ENCODE measurements around the gene MCM8.
"Not testable (repeated sequence)": the region's sequence is repeated elsewhere in the genome, so short reads cannot be mapped to it uniquely, and the experiment has no call there.

MCM8 gene

GRCh38 chr20:6007094-6007528, 56.7 kb downstream of the MCM8 start:
- no peak for DNase-seq (ENCODE audit: low spot score)

GRCh38 chr20:6007529-6008103, 57.2 kb downstream of the MCM8 start:
- DNase-seq (ENCODE audit: low spot score), result no peak

DNA sequence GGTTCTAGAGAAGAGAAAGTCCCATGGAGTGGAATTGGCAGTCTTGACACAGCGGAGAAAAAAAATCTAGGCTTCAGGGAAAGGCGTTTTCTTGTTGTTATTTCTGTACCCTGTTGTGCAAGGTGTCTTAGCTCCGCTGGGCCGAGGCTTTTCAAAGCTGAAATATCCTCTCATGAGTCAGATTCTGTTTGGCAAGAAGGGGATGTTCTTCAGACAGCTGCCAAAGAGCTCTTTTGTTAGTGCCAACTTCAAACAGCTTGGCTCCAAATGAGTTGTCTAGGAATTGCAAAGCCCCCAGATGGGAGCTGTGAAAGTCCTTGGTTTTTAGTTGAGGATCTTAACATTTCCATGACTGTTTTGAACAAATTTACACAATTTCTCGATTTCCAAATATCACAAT, 57.8 kb downstream of the MCM8 start:
- no peak for DNase-seq (ENCODE audit: low spot score)

GRCh38 chr20:6012179-6012578, 61.7 kb downstream of the MCM8 start:
- DNase-seq (ENCODE audit: low spot score), result no peak

DNA sequence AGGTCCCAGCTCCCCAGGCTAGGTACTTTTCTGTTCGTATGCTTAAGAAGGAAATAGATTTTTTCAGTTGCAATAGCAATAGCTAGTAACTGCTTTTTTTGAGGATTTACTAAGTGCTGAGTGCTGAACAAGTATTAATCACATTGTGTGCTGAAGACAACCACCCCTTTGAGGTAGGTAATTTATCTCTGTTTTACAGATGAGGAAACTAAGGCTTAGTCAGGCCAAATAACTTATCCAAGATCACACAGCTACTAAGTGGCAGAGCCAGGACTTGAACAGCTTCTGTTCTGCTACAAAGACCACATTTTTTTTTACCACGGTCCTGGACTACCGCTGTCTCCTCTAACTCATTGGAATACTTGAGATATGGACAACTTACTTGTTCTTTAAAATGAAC, 63.6 kb downstream of the MCM8 start:
- no peak for DNase-seq (ENCODE audit: low spot score)

DNA sequence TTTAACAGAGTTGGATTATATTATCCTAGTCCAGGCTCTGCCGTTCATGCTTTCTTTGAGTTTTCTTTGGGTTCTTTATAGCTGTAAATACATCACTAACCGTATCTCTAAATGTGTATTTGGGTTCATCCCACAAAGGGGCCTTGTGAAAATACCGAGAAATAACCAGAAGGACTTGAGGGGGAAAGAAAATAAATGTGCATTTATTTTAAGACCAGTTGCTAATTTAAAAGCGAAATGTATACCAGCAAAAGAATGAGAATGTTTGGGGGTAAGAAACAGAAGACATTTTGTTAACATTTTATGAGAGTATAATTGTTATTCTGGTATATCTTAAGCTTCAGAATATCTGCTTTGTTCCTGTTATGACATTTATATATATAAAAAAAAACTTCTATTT, 64.5 kb downstream of the MCM8 start:
- DNase-seq (ENCODE audit: low spot score), result no peak

DNA sequence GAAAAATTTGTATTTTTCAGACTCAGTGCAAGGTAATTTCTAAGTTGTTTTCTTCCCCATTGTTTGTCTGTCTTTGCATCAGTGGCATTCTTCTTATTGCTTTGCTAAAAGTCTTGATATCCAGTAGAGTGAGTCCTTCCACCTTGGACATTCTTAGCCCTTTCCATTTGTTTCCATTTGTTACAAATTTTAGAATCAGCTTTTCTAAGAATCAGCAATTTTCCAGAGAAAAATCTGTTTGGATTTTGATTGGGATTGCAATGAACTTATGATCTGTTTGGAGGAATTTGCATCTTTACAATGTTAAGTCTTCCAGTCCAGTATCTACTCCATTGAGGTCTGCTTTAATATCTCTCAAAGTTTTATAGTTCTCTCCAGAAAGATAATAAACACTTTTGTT, 67.0 kb downstream of the MCM8 start:
- DNase-seq (ENCODE audit: low spot score), result no peak

DNA sequence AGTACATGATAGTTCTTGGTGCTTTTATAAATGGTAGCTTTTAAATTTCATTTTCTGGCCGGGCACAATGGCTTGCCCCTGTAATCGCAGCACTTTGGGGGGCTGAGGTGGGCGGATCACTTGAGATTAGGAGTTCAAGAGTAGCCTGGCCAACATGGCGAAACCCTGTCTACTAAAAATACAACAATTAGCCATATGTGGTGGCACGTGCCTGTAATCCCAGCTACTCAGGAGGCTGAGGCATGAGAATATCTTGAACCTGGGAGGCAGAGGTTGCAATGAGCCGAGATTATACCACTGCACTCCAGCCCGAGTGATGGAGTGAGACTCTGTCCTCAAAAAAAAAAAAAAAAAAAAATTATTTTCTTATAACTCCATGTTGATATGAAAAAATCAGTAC, 67.4 kb downstream of the MCM8 start:
- no peak for DNase-seq (ENCODE audit: low spot score)

DNA sequence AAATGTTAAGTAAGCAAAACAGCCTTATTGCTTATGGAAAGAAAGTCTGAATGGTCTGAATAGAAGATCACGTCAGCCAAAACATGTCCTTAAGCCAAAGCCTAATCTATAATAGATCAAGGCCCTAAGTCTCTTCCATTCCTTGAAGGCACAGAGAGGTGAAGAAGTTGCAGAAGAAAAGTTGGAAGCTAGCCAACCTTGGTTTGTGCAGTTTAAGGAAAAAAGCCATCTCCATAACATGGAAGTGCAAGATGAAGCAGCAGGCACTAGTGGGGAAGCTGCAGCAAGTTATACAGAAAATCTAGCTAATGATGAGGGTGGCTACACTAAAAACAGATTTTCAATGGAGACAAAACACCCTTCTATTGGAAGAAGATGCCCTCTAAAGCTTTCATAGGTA, 74.3 kb downstream of the MCM8 start:
- DNase-seq (ENCODE audit: low spot score), result no peak

- DNase-seq (ENCODE audit: low spot score), result peak; percentile 9
These were observed 75.6 kb downstream of the MCM8 start for GRCh38 chr20:6026051-6026450.

GRCh38 chr20:6028818-6029217, 78.4 kb downstream of the MCM8 start:
- DNase-seq (ENCODE audit: low spot score), result no peak

GRCh38 chr20:6029538-6029937, 79.1 kb downstream of the MCM8 start:
- DNase-seq (ENCODE audit: low spot score), result no peak

GRCh38 chr20:6030453-6031080, 80.1 kb downstream of the MCM8 start:
- no peak for DNase-seq (ENCODE audit: low spot score)

DNA sequence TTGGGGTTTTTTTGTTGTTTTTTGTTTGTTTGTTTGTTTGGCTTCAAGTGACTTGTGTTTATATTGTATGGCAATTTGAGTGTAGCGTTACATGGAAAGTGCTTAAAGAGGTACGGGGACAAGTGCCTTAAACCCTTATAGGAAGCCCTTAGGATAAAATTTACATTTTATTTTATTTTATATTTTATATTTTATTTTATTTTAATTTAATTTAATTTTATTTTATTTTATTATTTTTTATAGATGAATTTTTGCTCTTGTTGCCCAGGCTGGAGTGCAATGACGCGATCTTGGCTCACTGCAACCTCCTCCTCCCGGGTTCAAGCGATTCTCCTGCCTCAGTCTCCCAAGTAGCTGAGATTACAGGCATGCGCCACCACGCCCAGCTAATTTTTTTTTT, 82.5 kb downstream of the MCM8 start:
- not testable (repeated sequence) for DNase-seq (ENCODE audit: low spot score)

DNA sequence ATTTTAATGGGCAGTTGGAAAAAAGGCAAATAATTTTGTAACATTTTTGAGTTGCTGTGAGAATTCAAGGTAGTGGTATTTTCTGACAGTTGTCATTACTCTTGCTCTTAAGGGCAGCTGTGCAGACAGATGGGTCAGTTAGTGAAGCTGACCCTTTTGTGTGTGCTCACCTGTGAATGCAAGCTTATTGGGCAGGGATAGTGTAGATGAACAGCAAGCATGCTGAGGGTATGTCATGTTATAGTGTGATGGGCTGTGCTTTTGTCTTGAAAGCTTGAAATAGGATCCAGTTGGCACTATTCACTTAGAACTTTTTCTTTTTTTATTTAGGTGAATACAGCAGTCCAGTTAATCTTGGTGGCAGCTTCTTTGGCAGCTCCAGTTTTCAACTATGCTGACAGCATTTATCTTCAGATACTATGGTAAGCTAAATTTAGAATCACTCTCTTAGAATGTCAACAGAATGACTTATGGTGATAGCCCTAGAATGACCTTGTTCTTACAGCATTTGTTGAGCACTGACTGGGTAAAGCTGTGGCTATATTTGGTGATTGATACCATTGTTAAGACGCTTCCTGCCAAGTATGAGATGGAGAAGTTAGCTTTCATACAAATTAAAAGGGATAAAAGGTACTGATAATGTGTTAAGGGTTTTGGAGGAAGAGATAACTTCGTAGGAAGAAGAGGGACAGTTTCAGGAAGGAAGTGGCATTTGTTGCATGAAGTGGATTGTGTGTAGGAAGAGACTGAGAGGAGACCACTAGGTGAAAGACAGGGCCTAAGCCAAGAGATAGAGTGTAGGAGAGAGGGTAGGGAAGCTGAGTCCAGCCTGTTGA, 83.9 kb downstream of the MCM8 start:
- no peak for DNase-seq (ENCODE audit: low spot score)

DNA sequence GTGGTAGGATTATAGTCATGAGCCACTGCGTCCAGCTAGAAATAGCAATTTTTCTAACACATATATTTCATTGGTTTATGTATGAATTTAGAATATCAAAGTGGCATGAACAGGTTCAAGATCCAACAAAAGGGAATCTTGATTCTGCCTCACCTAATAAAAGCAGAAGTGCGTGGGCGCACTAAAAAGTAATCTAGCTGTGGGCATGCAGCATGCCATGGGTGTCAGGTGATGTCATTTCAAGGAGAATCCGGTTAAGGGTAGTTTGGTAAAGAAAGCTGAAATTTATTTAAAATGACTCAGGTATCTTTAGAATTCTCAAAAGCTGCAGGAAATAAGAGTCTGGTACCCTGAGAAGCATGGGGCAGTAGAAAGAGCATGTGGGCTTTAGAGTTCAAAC, 85.8 kb downstream of the MCM8 start:
- no peak for DNase-seq (ENCODE audit: low spot score)

- DNase-seq (ENCODE audit: low spot score), result no peak
These were observed 86.6 kb downstream of the MCM8 start for GRCh38 chr20:6037082-6037481.

DNA sequence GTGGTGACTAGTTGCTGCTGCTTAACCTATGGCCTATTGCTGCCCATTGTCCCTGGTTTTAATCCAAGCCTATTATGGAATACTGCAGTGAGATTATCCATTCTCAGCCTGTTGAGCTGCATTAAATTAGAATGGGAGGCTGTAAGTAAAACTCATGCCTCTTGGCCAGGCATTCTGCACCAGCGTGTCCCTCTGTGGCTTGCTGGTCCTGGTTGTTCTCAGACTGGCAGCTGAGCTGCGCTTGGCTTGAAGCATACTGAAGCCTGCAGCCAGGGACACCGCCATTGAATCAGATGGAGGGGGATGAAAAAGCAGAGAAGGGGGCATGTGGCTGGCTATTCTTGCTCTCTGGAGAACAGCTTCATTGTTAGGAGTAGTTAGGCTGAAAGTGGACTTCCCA, 87.8 kb downstream of the MCM8 start:
- no peak for DNase-seq (ENCODE audit: low spot score)

DNA sequence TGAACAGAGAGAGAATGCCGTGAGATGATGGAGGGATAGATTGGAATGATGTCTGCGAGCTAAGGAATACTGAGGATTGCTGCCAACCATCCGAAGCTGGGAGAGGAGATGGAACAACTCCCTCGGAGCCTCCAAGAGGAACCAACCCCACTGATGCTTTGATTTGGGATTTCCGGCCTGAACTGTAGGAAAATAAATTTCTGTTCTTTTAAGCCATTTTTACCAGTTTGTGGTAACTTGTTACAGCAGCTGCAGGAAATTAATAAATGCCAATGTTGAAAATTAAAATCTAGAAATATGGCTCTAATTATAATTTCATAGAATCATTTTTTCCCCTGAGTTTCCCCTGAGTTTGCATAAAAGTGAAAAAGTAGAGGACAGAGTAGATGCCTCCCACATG, 89.3 kb downstream of the MCM8 start:
- DNase-seq (ENCODE audit: low spot score), result no peak

- DNase-seq (ENCODE audit: low spot score), result no peak
These were observed 90.1 kb downstream of the MCM8 start for GRCh38 chr20:6040540-6040939.

GRCh38 chr20:6040958-6041807, 90.7 kb downstream of the MCM8 start:
- DNase-seq (ENCODE audit: low spot score), result no peak

GRCh38 chr20:6041808-6042265, 91.4 kb downstream of the MCM8 start:
- no peak for DNase-seq (ENCODE audit: low spot score)

All from CD4-positive, alpha-beta T cell treated with Interleukin-15 for 4 hours (primary cell).